MM.1S (cell line): ENCODE results near the gene CAMK1G.

ENCODE experiments used
- DNase-seq: peaks from one replicate; pipeline ENCODE4 v3.0.0-alpha.2; 2015
- H2AFZ ChIP-seq: fragments of 300-600 bp; sonication (generic); 2 replicates; pipeline ENCODE4 v1.6.0; 2016; ENCODE audit warnings: antibody characterized with exemption, low read length
- H3F3A ChIP-seq: fragments of 300-600 bp; sonication (generic); 2 replicates; pipeline ENCODE4 v1.6.1; 2016; ENCODE audit warnings: mild to moderate bottlenecking, antibody characterized with exemption, low read length, moderate library complexity, mixed read lengths; ENCODE audit not compliant: insufficient read depth
- H3K27ac ChIP-seq: fragments of 300-600 bp; sonication (generic); 2 replicates; pipeline ENCODE4 v1.5.1; 2016; ENCODE audit warnings: mild to moderate bottlenecking, low read length
- H3K27me3 ChIP-seq: fragments of 300-600 bp; sonication (generic); replicated peaks from 2 replicates; pipeline ENCODE4 v1.6.0; 2016; ENCODE audit warnings: low read length; ENCODE audit not compliant: insufficient read depth
- H3K36me3 ChIP-seq: fragments of 300-600 bp; sonication (generic); replicated peaks from 2 replicates; pipeline ENCODE4 v1.6.1; 2016; ENCODE audit warnings: mild to moderate bottlenecking, low read length, mixed read lengths; ENCODE audit not compliant: insufficient read depth
- H3K4me1 ChIP-seq: fragments of 300-600 bp; sonication (generic); 2 replicates; pipeline ENCODE4 v1.6.1; 2016; ENCODE audit warnings: low read length, mixed read lengths
- H3K4me2 ChIP-seq: fragments of 300-600 bp; sonication (generic); 2 replicates; pipeline ENCODE4 v1.6.0; 2016; ENCODE audit warnings: low read depth, low read length
- H3K4me3 ChIP-seq: fragments of 300-600 bp; sonication (generic); 2 replicates; pipeline ENCODE4 v1.5.1; 2016; ENCODE audit warnings: low read length, mixed read lengths
- H3K79me2 ChIP-seq: fragments of 300-600 bp; sonication (generic); 2 replicates; pipeline ENCODE4 v1.6.1; 2016; ENCODE audit warnings: mixed run types, low read length, mixed read lengths
- H3K9ac ChIP-seq: fragments of 300-600 bp; sonication (generic); 2 replicates; pipeline ENCODE4 v1.6.1; 2016; ENCODE audit warnings: low read length, mixed read lengths
- H3K9me2 ChIP-seq: fragments of 300-600 bp; sonication (generic); replicated peaks from 2 replicates; pipeline ENCODE4 v1.6.1; 2016; ENCODE audit warnings: mild to moderate bottlenecking, low read length, mixed read lengths; ENCODE audit not compliant: insufficient read depth
- H3K9me3 ChIP-seq: fragments of 300-600 bp; sonication (generic); replicated peaks from 2 replicates; pipeline ENCODE4 v1.6.1; 2016; ENCODE audit warnings: mild to moderate bottlenecking, low read length, mixed read lengths; ENCODE audit not compliant: insufficient read depth
- H4K20me1 ChIP-seq: fragments of 300-600 bp; sonication (generic); 2 replicates; pipeline ENCODE4 v1.6.1; 2016; ENCODE audit warnings: mild to moderate bottlenecking, low read length, moderate library complexity, mixed read lengths; ENCODE audit not compliant: insufficient read depth
- EZH2 ChIP-seq: fragments of 300-600 bp; sonication (generic); optimal IDR thresholded peaks from 2 replicates; pipeline ENCODE3; 2017; ENCODE audit warnings: low read depth, mild to moderate bottlenecking, antibody characterized with exemption, low read length, mixed read lengths
- EZH2phosphoT487 ChIP-seq: fragments of 300-600 bp; sonication (generic); IDR thresholded peaks from 2 replicates; pipeline ENCODE4 v1.6.1; 2018; ENCODE audit warnings: antibody characterized with exemption, low read length
- TF ChIP-seq, protein P1 (sequence below): fragments of 300-600 bp; sonication (generic); IDR thresholded peaks from 2 replicates; pipeline ENCODE4 v1.5.1; 2016; ENCODE audit warnings: antibody characterized with exemption, low read length, mixed read lengths

Gene CAMK1G

DNA sequence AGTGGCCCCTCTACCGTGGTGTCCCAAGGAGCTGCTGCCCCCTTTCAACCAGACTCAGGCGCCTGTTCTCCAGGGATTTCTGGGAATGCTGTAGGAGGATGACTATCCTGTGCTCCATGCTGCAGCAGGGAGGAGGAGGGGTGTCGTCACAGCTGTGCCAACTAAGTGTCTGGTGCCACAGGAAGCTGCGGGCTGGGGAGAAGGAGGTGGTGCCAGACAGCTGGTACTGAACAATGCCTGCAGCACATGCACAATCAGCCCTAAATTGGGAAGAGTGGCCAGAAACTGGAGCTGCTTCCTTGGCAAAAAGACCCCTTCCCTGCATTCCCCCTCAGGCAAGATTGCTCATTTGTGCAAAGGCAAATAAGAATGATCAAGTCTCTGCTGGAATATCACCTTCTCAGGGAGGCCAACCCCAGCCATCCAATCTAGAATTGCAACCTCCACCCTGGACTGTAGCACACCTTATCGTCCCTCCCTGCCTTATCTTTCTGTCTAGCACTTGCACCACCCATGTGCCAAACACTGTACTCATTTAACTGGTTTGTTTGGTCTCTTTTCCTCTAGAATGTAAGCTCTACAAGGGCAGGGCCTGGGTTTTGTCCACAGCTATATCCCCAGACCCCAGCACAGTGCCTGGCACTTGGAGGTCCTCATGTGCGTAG, 35.4 kb downstream of the CAMK1G start:
- TF ChIP-seq EZH2 (no peak), EZH2phosphoT487 (no peak)
- TF ChIP-seq, protein P1, sequence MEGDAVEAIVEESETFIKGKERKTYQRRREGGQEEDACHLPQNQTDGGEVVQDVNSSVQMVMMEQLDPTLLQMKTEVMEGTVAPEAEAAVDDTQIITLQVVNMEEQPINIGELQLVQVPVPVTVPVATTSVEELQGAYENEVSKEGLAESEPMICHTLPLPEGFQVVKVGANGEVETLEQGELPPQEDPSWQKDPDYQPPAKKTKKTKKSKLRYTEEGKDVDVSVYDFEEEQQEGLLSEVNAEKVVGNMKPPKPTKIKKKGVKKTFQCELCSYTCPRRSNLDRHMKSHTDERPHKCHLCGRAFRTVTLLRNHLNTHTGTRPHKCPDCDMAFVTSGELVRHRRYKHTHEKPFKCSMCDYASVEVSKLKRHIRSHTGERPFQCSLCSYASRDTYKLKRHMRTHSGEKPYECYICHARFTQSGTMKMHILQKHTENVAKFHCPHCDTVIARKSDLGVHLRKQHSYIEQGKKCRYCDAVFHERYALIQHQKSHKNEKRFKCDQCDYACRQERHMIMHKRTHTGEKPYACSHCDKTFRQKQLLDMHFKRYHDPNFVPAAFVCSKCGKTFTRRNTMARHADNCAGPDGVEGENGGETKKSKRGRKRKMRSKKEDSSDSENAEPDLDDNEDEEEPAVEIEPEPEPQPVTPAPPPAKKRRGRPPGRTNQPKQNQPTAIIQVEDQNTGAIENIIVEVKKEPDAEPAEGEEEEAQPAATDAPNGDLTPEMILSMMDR, result no peak
- no peaks in the 10 kb centered on the region for H3K9me2 ChIP-seq
- peaks cover 8% of the 10 kb centered on the region for H3K4me1 ChIP-seq
- H3K4me3 ChIP-seq, result no peak overlapping the region
- H3K4me2 ChIP-seq, result no peak overlapping the region
- no peak overlapping the region for H3K9ac ChIP-seq
- H2AFZ ChIP-seq, result no peak overlapping the region
- H3K9me3 ChIP-seq, result no peaks in the 10 kb centered on the region
- H4K20me1 ChIP-seq, result no peaks in the 10 kb centered on the region
- no peaks in the 10 kb centered on the region for H3K36me3 ChIP-seq
- H3F3A ChIP-seq, result no peaks in the 10 kb centered on the region
- no peak overlapping the region for H3K27ac ChIP-seq
- DNase-seq, result no peak
- H3K79me2 ChIP-seq, result no peaks in the 10 kb centered on the region
- no peaks in the 10 kb centered on the region for H3K27me3 ChIP-seq

DNA sequence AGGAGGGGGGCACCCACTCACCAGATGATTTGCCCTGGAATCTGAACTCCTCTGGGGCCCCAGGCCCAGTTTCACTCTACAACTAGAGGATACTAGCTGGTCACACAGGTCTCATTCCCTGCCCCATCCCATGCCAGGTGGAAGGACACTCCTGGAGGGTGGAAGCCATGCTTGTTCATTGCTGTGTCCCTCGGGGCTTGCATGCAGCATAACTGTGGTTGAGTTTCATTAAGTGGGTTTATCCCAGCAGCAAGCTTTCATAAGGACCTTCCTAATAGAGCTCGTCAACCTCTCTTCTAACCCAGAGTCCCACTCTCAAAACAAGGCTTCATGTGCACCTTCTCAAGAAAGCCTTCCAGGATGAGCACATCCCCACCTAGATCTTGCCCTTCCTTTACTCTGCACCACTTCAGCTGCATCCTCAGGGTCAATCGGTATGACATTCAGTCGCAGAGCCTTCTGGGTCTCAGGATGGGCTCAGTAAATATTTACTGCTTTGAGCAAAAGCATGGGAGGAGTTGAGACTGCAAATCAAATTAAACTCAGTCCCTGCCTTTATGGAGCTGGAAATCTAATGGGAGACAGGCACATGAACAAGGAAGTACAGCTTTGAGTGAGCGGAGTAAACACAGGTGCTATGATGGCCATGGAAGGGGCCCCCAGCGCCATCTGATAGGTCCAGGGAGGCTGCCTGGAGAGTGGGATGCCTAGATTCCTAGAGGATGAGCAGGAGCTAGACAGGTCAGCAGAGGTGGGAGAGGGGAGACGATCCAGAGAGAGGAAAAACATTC, 36.4 kb downstream of the CAMK1G start:
- Histone ChIP-seq H3K4me3 (no peak overlapping the region), H3K27me3 (no peaks in the 10 kb centered on the region), H3K36me3 (no peaks in the 10 kb centered on the region), H3K4me1 (peaks cover 8% of the 10 kb centered on the region), H3K9ac (no peak overlapping the region), H3K79me2 (no peaks in the 10 kb centered on the region), H3K9me3 (no peaks in the 10 kb centered on the region), H3K27ac (no peak overlapping the region), H3K9me2 (no peaks in the 10 kb centered on the region), H3K4me2 (no peak overlapping the region), H3F3A (no peaks in the 10 kb centered on the region), H4K20me1 (no peaks in the 10 kb centered on the region), H2AFZ (no peak overlapping the region)
- TF ChIP-seq, protein P1, result no peak
- no peak for TF ChIP-seq EZH2phosphoT487
- no peak for DNase-seq

DNA sequence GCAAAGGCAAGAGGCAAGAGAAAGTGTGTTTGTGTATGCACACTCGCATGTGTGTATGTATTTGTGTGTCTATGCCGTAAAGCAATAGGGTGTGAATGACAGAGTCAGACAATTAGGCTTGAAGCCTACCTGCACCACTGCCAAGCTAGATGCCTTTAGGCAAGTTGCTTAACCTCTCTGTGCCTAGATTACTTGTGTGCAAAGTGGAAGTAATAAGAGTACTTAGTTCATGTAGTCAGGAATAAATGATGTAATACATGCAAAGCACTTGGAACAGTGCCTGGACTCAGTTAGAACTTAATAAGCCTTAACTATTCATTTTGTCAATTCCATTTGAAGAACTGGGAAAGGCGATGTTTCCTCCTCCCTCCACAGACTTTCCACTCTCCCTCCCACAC, 37.0 kb downstream of the CAMK1G start:
- H3K27ac ChIP-seq, result no peak overlapping the region
- no peak overlapping the region for H3K4me3 ChIP-seq
- H3K4me1 ChIP-seq, result peaks cover 8% of the 10 kb centered on the region
- no peak overlapping the region for H2AFZ ChIP-seq
- no peak for TF ChIP-seq EZH2
- TF ChIP-seq EZH2phosphoT487, result no peak
- TF ChIP-seq, protein P1, result no peak
- H3F3A ChIP-seq, result no peaks in the 10 kb centered on the region
- no peaks in the 10 kb centered on the region for H3K9me2 ChIP-seq
- no peaks in the 10 kb centered on the region for H3K9me3 ChIP-seq
- no peaks in the 10 kb centered on the region for H4K20me1 ChIP-seq
- no peak overlapping the region for H3K9ac ChIP-seq
- H3K36me3 ChIP-seq, result no peaks in the 10 kb centered on the region
- no peaks in the 10 kb centered on the region for H3K79me2 ChIP-seq
- DNase-seq, result no peak
- no peak overlapping the region for H3K4me2 ChIP-seq
- H3K27me3 ChIP-seq, result no peaks in the 10 kb centered on the region
